GM19043 (cell line): ENCODE measurements around the gene SCN4A.
"Not testable (repeated sequence)": the region's sequence is repeated elsewhere in the genome, so short reads cannot be mapped to it uniquely, and the experiment has no call there.

Experiments used
- ATAC-seq: cut with Tn5 transposase; IDR thresholded peaks from one replicate; pipeline ENCODE4 v1.9.1; 2021; ENCODE audit warnings: low read depth; ENCODE audit not compliant: unreplicated experiment

The SCN4A gene

GRCh38 chr17:63889026-63889848 is 83.5 kb downstream of the SCN4A start:
- ATAC-seq = not testable (repeated sequence)
